ENCODE data around the gene ZNF213.

ZNF213 gene

GRCh38 chr16:3106205-3106928 is 28.5 kb upstream of the ZNF213 start:
- TF ChIP-seq SNAI2 (CRISPR knock-in tag; IDR thresholded peaks at IDR 0.05), result peak; percentile 64; the same call in 1 of the 2 replicates
- peak; percentile 56; the same call in 1 of the 2 replicates for TF ChIP-seq ZFP30 (CRISPR knock-in tag; IDR thresholded peaks at IDR 0.05)
- no peak for TF ChIP-seq CSRNP3 (CRISPR knock-in tag; IDR thresholded peaks at IDR 0.05)
- TF ChIP-seq PATZ1 (CRISPR knock-in tag; IDR thresholded peaks at IDR 0.05; ENCODE audit: borderline replicate concordance), result peak; percentile 73; the same call in 1 of the 2 replicates
- TF ChIP-seq ZNF70 (CRISPR knock-in tag; IDR thresholded peaks at IDR 0.05), result 0 out of 2 replicates have a peak, but pooled peaks have one; percentile 17
- peak; percentile 97 for ATAC-seq

GRCh38 chr16:3112058-3112880 is 22.6 kb upstream of the ZNF213 start, which contains the start of gene ZNF205:
TSS of gene ZNF205 (plus strand) at chr16:3112586. CDS start at chr16:3113431, 845 bp downstream.
- no peak for TF ChIP-seq ESRRG (CRISPR knock-in tag; IDR thresholded peaks at IDR 0.05)
- TF ChIP-seq TSHZ2 (CRISPR knock-in tag; IDR thresholded peaks at IDR 0.05), result peak; percentile 18; the same call in 1 of the 2 replicates
- peak; percentile 70; the same call in 1 of the 2 replicates for TF ChIP-seq PATZ1 (CRISPR knock-in tag; IDR thresholded peaks at IDR 0.05; ENCODE audit: borderline replicate concordance)
- peak; percentile 98 for ATAC-seq

- peak; percentile 46 for ATAC-seq
- TF ChIP-seq ISL1 (CRISPR knock-in tag; IDR thresholded peaks at IDR 0.05) (no peak), CSRNP3 (CRISPR knock-in tag; IDR thresholded peaks at IDR 0.05) (no peak), ZNF565 (CRISPR knock-in tag; conservative IDR thresholded peaks at IDR 0.05; ENCODE audit: low read depth) (no peak), ESRRG (CRISPR knock-in tag; IDR thresholded peaks at IDR 0.05) (no peak), TCF4 (CRISPR knock-in tag; IDR thresholded peaks at IDR 0.05; ENCODE audit: borderline replicate concordance) (no peak), CREB5 (CRISPR knock-in tag; IDR thresholded peaks at IDR 0.05; ENCODE audit: low read depth) (no peak), ZFP30 (CRISPR knock-in tag; IDR thresholded peaks at IDR 0.05) (no peak), OSR1 (CRISPR knock-in tag; IDR thresholded peaks at IDR 0.05) (no peak), TSHZ2 (CRISPR knock-in tag; IDR thresholded peaks at IDR 0.05) (no peak), GLIS3 (CRISPR knock-in tag; IDR thresholded peaks at IDR 0.05) (no peak), PPARA (CRISPR knock-in tag; IDR thresholded peaks at IDR 0.05; ENCODE audit: borderline replicate concordance) (no peak), ZNF70 (CRISPR knock-in tag; IDR thresholded peaks at IDR 0.05) (no peak), ZC3H10 (CRISPR knock-in tag; IDR thresholded peaks at IDR 0.05) (no peak), SNAI2 (CRISPR knock-in tag; IDR thresholded peaks at IDR 0.05) (no peak), PATZ1 (CRISPR knock-in tag; IDR thresholded peaks at IDR 0.05; ENCODE audit: borderline replicate concordance) (no peak)
These were observed 21.8 kb upstream of the ZNF213 start for GRCh38 chr16:3112881-3113574.
